SW 1271 (cell line): Measurements from ENCODE around the gene MBP.
"Not testable (repeated sequence)": the region's sequence is repeated elsewhere in the genome, so short reads cannot be mapped to it uniquely, and the experiment has no call there.

Source experiments
- DNase-seq, 2 experiments: peaks; one replicate each; lab custom pipeline; 2025; lab: John Stamatoyannopoulos, UW

MBP gene

DNA sequence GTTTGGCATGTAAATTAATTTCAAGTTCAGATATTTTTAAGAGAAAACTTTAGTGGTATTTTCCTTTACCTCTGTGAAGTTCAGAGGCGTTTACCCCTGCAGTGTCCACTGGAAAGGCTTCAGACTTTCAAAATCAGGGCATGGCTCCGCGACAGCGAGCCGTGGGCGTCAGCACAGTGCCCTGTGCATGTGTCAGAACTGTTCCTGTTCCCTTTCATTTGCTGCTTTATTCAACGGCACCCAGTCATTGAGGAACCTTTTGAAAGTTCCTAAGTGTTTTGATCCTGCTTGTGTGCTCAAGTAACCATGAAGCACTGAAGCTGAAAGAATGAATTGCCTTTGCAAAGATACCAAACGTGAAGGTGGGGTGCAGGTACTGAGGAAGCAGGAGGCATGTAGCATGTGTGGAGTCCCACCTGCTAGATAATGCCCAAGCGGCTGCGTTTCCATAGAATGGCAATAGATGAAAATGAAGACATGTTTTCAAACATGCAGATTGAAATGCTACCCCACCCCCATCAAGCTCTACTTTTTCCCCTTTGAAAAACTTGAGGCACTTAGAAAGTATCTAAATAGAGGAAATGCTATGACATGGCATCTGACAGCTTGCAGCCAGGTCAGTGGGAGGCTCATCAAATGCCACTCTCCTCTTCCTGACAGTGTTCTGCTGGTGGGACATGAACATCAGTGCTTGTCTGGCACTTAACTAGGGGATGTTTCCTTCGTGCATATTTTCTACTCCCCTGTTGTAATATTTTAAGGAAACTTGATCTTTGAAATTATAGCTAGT is 161.6 kb downstream of the MBP start:
- no peak for DNase-seq

DNA sequence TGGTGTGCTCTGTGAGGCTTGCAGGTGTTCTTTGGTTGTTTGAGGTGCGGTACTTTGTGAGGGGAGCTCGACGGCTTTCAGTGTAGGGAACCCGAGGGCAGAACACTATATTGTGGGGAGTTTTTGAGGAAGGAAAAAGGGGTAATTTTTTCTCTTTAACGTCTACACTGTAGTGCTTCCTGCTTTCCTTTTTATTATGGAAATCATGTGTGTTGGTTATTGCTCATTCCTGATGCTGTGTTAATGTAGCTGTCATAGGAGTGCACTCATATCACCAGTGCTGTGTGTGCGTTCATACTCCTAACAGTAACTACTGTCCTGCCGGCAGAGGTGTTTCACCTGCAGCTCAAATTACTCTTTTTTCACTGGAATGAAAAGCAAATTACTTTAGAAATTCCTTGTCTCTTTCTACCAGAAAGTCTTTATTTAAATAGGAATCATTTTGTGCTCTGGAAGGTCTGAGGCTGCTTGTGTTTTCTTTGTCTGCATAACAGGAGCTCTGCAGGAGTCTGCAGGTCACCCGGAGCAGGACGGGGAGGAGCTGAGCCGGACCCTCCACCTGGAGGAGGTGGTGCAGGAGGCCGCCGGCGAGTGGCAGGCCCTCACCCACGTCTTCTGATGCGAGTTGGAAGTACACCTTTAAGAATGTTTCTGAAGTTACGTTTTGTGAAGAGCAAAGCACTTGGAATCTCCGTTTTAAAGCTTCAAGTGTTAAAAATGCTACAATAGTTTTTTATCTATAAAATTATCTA is 164.7 kb downstream of the MBP start:
- no peak for DNase-seq

DNA sequence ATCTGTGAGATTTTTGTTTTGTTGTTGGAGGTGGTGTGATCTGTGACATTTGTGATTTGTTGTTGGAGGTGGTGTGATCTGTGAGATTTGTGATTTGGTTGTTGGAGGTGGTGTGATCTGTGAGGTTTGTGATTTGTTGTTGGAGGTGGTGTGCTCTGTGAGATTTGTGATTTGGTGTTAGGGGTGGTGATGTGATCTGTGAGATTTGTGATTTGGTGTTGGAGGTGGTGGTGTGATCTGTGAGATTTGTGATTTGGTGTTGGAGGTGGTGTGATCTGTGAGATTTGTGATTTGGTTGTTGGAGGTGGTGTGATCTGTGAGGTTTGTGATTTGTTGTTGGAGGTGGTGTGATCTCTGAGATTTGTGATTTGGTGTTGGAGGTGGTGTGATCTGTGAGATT is 165.3 kb downstream of the MBP start:
- DNase-seq = not testable (repeated sequence)

DNA sequence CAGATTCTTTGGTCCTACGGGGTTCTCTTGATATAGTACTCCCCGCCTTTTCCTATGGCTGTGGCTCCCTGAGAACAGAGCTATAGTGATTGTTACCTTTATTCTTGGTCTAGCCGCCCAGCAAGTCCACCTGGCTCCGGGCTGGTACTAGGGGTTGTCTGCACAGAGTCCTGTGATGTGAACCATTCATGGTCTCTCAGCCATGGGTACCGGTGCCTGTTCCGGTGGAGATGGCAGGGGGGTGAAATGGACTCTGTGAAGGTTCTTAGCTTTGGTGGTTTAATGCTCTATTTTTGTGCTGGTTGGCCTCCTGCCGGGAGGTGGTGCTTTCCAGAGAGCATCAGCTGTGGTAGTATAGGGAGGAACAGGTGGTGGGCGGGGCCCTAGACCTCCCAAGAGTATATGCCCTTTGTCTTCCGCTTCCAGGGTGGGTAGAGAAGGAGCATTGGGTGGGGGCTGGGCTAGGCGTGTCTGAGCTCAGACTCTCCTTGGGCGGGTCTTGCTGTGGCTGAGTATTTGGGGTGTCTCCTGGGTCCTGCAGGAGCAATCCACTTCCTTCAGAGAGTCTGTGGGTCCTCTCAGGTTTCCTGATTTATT is 166.9 kb downstream of the MBP start:
- not testable (repeated sequence) for DNase-seq

DNA sequence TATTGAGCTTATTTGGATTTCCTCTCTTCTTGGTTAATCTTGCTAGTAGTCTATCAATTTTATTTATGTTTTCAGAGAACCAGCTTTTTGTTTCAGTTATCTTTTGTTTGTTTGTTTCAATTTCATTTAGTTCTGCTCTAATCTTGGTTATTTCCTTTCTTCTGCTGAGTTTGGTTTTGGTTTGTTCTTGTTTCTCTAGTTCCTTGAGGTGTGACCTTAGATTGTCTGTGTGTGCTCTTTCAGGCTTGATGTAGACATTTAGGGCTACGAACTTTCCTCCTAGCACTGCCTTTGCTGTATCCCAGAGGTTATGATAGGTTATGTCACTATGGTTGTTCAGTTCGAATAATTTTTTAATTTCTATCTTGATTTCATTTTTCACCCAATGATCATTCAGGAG is 168.6 kb downstream of the MBP start:
- no peak for DNase-seq

DNA sequence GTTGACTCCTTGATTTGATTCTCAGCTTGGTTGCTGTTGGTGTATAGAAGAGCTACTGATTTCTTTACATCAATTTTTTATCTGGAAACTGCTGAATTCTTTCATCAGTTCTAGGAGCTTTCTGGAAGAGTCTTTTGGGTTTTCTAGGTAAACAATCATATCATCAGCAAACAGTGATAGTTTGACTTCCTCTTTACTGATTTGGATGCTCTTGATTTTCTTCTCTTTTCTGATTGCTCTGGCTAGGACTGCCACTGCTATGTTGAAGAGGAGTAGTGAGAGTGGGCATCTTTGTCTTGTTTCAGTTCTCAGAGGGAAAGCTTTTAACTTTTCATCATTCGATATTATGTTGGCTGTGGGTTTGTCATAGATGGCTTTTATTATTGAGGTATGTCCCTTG is 169.7 kb downstream of the MBP start:
- no peak for DNase-seq

DNA sequence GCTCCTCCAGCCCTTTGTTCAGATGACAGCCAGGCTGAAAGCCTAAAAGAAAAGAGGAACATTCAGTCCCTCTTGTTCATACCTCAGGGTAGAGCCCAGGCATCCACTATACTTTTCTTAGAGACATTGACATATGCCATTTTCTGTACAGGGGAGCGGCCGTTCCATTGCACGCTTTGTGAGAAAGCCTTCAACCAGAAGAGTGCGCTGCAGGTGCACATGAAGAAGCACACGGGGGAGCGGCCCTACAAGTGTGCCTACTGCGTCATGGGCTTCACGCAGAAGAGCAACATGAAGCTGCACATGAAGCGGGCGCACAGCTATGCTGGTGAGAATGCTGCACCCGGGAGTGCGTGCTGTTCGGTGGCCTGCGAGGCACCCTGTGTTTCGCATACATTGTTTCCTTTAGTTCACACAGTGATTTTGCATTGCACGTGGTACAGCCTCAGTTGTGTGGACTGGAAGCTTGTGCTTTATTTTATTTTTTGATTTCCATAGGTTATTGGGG is 172.0 kb downstream of the MBP start:
- DNase-seq = no peak

DNA sequence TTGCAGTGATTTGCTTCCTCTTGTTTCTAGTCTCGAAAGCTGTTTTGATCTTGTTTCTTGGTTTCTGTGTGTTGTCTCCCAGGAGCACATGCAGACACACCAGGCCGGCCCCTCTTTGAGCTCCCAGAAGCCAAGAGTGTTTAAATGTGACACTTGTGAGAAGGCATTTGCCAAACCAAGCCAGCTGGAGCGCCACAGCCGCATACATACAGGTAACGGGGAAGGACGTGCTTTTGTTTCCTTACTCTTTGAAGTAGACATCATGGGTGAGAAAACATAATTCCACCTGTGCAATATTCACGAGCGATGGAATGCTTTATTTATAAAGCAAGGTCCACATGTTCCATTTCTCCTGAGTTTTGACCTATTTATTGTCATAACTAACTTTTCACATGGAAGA is 173.0 kb downstream of the MBP start:
- no peak for DNase-seq

DNA sequence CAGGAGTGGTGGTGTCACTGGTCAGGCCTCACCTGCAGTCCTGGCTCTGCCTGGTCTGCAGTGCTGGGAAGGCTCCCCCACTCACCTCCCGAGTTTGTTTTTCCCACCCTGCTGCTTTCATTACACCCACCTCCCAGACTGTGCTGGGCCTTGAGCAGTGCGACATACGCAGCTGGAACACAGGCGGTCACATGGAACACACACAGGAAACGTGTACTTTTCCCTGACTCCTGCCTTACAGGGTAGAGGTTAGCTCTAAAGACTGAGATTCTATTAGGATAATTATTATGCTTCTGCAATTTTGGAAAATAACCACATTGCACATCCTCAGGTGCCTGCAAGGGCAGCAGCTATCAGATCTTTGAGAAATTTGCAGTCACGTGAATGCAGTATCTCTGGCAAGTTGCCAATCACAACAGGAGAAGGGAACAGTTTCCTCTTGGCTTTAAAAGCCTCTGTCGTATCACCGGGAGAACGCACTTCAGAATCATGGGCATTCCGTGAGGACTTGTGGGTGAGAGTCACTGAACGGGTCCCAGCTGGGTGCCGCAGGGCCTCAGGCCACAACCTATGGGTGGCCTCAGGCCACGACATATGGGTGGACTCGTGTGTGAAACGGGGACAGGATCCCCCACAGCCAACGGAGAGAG is 173.8 kb downstream of the MBP start:
- no peak for DNase-seq

DNA sequence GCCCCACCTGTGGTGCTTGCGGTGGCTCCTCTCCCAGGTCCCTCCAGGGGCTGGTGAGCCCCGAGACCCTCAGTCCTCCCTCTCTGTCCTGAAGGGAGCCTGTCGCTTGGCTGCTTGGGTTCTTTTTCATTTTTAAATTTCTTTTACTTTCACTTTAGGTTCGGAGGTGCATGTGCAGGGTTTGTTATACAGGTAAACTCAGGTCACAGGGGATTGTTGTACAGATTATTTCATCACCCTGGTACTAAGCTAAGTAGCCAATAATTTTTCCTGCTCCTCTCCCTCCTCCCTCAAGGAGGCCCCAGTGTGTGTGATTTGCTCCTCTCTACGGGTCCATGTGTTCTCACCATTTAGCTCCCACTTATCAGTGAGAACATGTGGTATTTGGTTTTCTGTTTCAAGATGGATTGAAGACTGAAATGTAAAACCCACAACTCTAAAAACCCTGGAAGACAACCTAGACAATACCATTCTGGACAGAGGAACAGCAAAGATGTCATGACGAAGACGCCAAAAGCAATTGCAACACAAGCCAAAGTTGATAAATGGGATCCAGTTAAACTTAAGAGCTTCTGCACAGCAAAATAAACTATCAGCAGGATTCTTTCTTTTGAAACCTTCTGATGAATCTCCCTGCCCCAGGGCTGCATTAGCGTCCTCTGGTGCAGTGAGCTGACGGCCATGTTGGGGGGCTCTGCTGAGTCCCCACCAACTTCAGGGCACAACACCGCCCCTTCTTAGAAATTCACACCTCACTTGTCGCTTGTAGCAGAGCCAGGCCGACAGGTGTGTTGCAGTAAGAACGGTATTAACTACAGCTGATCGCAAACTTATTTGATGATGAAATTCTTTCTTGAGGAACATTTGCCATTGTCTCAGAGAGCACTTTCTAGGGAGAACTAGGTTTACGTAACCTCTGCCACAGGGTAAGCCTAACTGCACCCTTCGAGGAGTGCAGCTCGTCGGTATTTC is 174.9 kb downstream of the MBP start:
- DNase-seq = no peak

DNA sequence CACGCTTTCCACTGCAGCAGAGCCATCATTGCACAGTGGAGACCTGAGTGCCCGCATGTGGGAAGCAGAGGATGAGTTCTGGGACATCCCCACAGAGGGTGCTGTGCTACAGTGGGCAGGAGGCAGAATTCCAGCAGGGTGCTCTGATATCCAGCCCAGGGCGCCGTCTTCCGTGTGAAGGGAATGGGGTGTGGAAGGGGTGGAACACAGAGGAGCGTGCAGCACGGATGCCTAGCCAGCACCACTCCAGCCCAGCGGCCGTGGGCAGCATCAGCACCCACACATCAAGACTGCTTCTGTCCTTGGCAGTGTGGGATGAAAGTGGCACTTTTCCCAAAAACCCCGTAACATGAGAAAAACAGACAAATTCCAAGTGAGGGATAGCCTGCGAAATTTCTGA is 175.9 kb downstream of the MBP start:
- DNase-seq = no peak

DNA sequence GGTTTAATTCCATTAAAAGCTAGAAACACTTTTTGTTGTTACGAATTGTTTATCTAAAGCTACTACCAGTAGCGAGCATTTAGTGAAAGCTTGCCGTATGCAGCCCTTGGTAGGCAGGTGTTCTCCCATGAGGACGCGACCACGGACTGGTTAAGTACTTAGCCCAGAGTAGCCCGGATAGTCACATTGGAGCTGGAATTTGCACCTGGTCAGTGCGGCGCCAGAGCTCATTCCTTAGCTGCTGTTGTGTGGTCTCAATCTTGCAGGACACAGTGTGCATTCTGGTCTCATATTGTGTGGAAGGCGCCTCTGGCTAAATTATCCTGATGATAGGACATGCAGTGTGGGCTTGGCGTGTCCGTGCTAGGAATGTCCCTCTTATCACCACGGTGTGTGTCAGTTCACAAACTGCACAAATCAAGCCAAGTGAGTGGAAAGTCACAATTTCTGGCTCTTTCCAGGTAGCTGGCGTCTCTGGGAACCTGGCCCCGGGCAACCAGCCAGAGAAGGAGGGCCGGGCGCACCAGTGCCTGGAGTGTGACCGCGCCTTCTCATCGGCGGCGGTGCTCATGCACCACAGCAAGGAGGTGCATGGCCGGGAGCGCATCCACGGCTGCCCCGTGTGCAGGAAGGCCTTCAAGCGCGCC is 176.9 kb downstream of the MBP start:
- no peak for DNase-seq

DNA sequence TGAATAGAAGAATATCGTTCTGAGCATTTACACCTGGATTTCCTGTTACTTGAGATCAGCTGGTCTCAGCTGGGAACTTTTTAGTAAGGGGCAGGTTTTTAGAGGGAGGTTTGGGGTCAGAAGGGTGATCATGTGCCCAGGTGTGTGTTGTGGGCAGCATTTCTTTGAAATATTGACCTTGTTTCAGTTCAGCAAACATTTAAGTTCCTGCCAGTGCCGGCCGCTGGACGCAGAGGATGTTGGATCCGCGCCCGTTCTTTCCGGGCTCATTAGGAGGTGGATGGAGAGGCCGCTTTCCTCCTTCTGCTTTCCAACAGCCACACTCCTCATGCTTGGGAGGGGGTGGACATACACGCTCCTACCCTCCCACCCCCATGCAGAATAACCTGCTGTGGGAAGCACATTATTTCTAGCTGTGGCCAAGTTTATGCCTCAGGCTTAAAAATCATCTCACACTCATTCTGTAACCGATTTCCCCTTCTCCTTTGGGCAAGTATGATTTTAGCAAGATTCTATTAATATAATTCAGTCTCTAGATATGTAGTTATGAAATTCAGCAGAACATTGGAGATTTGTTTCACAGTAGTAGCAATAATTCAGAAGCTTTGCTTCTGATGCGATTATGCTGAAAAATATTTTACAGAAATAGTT is 178.9 kb downstream of the MBP start:
- DNase-seq = no peak

DNA sequence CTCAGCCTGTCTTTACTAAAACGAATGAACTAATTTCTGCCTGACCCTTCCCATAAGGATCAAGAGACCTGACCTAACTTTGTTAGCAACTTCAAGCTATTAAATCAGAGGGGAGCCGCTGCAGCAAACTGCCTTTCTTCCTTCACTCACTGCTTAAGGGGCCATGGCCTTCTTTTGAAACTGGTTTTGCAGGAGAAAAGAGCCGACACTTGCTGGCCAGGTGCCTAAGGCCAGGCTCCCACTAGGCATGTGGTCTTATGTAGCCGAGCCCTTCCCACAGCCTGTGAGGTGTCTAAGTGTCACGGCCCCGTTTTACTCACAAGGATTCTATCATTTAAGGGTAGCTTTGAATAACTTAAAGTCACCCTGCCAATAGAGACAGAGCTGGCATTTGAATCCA is 179.4 kb downstream of the MBP start:
- no peak for DNase-seq

DNA sequence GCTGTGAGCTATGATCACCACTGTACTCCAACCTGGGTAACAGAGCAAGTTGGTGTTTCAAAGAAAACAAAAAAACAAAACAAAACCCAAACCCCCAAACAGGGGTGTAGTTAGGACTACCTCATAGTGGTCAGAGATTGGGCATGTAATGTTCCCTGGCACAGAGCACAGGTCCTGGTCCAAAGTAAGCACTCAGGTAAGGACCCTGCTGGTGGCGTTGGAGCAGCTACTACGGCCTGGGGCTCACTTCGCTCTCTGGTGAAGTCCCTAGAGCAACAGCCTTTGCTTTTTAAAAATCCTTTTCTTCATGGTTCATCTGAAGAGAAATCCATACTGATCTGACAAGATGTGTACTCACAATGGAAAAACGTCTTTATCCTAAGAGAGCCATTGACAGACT is 179.8 kb downstream of the MBP start:
- no peak for DNase-seq

DNA sequence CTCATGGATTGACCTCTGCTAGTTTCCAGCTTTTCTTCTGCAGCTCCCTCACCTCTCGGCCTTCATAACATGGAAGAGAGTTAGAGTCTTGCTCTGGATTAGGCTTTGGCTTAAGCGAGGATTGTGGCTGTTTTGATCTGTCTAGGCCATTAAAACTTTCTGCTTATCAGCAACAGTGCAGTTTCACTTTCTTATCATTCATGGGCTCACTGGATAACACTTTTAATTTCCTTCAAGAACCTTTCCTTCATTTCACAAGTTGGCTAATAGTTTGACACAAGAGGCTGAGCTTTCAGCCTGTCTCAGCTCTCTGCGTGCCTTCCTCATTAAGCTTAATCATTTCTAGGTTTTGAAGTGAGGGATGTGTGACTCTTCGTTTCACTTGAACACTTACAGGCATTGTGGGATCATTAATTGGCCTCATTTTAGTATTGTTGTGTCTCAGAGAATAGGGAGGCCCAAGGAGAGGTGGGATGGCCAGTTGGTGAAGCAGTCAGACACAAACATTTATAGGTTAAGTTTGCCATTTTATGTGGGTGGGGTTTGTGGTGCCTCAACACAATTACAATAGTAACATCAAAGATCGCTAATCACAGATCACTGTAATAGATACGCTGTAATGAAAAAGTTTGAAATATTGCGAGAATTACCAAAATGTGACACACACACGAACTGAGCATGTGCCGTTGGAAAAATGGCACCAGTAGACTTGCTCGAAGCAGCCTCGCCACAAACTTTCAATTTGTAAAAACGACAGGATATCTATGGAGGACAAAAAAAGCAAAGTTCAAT is 180.9 kb downstream of the MBP start:
- DNase-seq = no peak

DNA sequence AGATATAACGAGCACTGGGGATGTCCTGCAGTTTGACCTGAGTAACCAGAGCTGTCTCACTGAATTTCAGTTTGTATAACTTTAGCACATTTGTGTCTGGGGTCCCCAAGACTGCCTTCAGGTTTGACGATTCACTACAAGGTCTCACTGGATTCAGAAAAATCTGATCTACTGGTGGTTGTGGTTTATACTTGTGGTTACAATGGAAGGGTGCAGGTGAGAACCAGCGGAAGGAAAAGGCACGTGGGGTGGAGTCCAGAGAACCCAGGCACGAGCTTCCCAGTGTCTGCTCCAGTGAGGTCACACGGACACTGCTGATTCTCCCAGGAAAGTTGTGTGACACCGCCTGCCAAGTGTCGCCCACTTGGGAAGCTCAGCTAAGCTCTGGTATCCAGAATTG is 184.2 kb downstream of the MBP start:
- no peak for DNase-seq

DNA sequence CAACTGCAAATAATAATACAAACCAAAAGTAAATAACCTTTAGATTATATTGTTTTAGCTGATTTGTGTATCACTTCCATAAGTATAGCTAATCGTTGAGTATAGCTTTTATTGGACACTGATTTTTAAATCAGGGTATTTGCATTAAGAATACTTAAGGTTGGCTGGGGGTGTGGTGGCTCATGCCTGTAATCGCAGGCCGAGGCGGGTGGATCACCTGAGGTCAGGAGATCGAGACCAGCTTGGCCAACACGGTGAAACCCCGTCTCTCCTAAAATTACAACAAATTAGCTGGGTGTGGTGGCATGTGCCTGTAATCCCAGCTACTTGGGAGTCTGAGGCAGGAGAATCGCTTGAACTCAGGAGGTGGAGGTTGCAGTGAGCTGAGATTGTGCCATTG is 188.2 kb downstream of the MBP start:
- DNase-seq = not testable (repeated sequence)

DNA sequence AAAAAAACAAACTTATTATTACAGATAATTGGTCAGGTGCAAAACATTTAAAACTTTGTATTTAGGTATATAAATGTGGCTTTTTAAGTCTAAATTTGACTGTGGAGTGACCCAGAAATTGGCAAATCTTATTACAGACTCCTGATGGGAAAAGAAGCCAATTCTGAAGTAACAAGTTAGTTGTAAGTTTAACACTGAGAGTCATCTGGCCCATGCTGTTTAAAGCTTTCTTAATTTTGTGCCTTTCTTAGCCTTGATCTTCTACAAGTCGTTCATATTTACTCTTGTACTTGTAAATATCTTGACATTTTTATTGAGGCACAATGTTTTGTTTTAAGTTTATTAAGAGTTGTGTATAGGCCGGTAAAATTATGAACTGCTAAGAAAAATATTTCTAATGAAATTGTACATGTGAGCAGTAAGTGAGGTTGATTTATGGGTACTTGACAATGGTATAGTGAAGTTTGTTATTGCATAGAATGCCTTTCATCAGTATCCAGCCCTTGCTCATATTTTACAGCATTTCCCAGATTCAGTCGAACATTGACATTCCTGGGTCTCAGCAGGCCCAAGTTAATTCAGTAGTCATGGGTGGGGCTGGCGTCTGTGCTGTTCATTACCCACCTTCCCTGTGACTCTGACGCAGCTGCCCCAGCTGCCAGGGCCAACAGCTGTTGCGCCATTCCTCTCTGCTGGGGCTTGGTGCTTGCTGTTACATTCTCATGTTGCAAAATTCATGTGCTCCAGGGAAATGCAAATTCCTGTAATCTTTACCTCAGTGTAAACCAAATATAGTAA is 188.8 kb downstream of the MBP start:
- no peak for DNase-seq
